Muscle layer of colon (tissue), 2 donors: Measurements from ENCODE around the gene SLF2.
"Not testable (repeated sequence)": the region's sequence is repeated elsewhere in the genome, so short reads cannot be mapped to it uniquely, and the experiment has no call there.

ENCODE experiments used
- H3K27ac ChIP-seq: one replicate; pipeline ENCODE4 v1.7.0; 2013; ENCODE audit warnings: low read depth, mild to moderate bottlenecking, low read length, moderate library complexity
- H3K27me3 ChIP-seq, 2 donors: one replicate each; pipeline ENCODE4 v1.7.0; 2013; ENCODE audit warnings: low read length in 2 of 2, mild to moderate bottlenecking in 2 of 2; ENCODE audit not compliant: insufficient read depth in 2 of 2, control insufficient read depth in 1 of 2
- H3K36me3 ChIP-seq: one replicate; pipeline ENCODE4 v1.7.0; 2013; ENCODE audit warnings: mild to moderate bottlenecking, low read length; ENCODE audit not compliant: insufficient read depth
- H3K4me1 ChIP-seq: one replicate; pipeline ENCODE4 v1.7.0; 2013; ENCODE audit warnings: mild to moderate bottlenecking, low read length; ENCODE audit not compliant: insufficient read depth
- H3K4me3 ChIP-seq, 2 donors: one replicate each; pipeline ENCODE4 v1.7.0; 2013; ENCODE audit warnings: low read length in 2 of 2, low read depth in 1 of 2, mild to moderate bottlenecking in 1 of 2, moderate library complexity in 1 of 2
- H3K9ac ChIP-seq: one replicate; pipeline ENCODE4 v1.7.0; 2013; ENCODE audit warnings: low read length
- H3K9me3 ChIP-seq: one replicate; pipeline ENCODE4 v1.7.0; 2013; ENCODE audit warnings: mild to moderate bottlenecking, low read length
- donor health status: abdominal sarcoma.
- donor health status: Adenocarcinoma of cecum.

SLF2 gene

DNA sequence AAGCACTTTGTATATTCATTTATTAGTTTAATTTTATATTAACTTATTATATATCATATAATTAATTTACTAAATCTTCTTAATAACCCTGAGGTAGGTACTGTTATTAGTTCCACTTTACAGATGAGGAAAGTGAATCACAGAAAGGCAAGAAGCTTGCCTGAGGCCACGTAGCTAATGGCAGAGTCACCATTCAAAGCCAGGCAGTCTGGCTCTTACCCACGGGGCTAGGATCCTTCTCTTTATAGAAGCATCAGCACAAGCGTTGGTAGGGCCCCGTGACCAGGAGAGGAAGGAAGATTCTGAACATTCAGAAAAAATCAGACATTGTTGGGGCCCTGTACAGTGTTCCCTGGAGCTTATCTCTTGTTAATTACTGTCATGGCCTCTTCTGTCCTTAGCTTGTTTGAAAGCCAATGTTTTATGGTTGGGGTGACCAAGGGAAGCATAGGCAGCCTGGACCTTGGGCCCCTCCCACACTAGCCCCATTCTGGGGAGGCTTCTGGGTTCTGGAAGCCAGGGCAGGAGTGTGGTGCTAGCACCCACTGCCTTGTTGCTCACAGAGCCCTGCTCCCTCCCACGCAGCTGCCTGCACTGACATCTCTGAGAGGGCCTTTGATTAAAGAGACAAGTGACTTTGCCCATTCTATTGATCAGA is 31.1 kb upstream of the SLF2 start:
- H3K27ac ChIP-seq = no peak overlapping the region
- H3K9ac ChIP-seq = no peak overlapping the region
- H3K4me1 ChIP-seq = no peaks in the 10 kb centered on the region
- H3K36me3 ChIP-seq = no peaks in the 10 kb centered on the region
- H3K27me3 ChIP-seq = no peaks in the 10 kb centered on the region
- H3K9me3 ChIP-seq = no peaks in the 10 kb centered on the region
- H3K4me3 ChIP-seq = no peak overlapping the region

GRCh38 chr10:100882252-100882651 is 30.5 kb upstream of the SLF2 start:
- H3K9me3 ChIP-seq = no peaks in the 10 kb centered on the region
- no peaks in the 10 kb centered on the region for H3K36me3 ChIP-seq
- H3K9ac ChIP-seq = no peak overlapping the region
- H3K4me3 ChIP-seq = no peak overlapping the region
- no peaks in the 10 kb centered on the region for H3K4me1 ChIP-seq
- no peaks in the 10 kb centered on the region for H3K27me3 ChIP-seq
- no peak overlapping the region for H3K27ac ChIP-seq

DNA sequence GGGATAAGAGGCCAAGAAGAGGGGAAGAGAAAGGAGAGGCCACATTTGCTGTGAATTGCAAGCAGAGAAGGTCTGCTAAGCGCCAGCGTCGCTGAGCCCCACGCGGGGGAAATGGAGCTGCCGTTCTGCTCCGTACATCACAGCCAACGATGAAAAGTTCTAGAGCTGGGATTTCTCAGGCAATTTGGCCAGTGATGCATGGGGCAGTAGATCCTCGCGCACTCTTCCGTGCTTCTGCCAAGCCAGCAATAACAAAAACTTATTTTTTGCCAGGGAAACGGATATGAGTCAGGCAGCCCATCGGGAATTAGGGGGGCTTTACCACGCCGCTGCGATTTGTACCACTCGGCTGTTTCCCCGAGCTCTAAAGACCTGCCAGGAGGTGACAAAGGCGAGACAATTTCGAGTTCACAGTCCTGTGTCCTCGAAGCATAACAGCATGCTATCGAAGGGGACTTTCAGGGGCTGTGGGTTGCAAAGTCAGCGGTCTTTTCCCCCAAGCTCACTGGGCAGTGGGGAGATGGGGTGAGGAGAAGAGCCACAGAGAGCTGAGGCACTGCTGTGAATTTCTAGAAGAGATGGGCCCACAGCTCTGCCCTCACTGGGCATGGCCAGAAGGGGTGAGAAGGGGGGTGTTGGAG is 30.0 kb upstream of the SLF2 start:
- H3K9me3 ChIP-seq = no peaks in the 10 kb centered on the region
- H3K36me3 ChIP-seq = no peaks in the 10 kb centered on the region
- no peaks in the 10 kb centered on the region for H3K4me1 ChIP-seq
- H3K4me3 ChIP-seq = no peak overlapping the region
- H3K27ac ChIP-seq = no peak overlapping the region
- no peaks in the 10 kb centered on the region for H3K27me3 ChIP-seq
- H3K9ac ChIP-seq = no peak overlapping the region

GRCh38 chr10:100883312-100883821 is 29.4 kb upstream of the SLF2 start:
- no peak overlapping the region for H3K4me3 ChIP-seq
- no peaks in the 10 kb centered on the region for H3K36me3 ChIP-seq
- no peaks in the 10 kb centered on the region for H3K27me3 ChIP-seq
- no peak overlapping the region for H3K9ac ChIP-seq
- no peak overlapping the region for H3K27ac ChIP-seq
- H3K9me3 ChIP-seq = no peaks in the 10 kb centered on the region
- H3K4me1 ChIP-seq = no peaks in the 10 kb centered on the region

DNA sequence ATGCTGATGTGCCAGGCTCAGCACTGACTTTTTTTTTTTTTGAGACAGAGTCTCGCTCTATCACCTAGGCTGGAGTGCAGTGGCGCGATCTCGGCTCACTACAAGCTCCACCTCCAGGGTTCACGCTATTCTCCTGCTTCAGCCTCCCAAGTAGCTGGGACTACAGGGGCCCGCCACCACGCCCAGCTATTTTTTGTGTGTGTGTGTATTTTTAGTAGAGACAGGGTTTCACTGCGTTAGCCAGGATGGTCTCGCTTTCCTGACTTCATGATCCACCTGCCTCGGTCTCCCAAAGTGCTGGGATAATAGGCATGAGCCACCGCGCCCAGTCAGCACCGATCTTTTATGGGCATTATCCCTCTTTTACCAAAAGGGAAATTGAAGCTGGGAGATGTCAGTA is 27.2 kb upstream of the SLF2 start:
- H3K4me3 ChIP-seq, H3K27ac ChIP-seq, H3K9ac ChIP-seq, H3K9me3 ChIP-seq, H3K4me1 ChIP-seq, H3K36me3 ChIP-seq, H3K27me3 ChIP-seq: not testable (repeated sequence)

DNA sequence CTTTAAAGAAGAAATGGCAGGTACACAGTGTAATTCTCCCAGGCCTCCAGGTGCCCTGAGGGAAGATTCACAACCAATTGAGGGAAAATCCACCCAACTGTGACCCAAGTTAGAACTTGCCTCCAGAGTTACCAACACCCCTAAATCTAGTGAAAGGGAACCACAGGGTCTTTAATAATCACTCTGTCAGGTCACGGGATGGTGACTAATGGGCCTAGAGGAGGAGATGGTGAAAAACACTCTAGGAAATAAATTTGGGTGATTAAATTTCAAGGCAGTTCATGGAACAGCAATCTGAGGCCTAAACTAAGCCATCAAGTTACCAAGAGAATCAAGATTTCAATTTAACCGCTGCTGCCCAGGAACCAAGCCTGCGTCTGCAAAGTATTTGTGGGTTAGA is 26.7 kb upstream of the SLF2 start:
- no peaks in the 10 kb centered on the region for H3K4me1 ChIP-seq
- H3K4me3 ChIP-seq = no peak overlapping the region
- no peak overlapping the region for H3K9ac ChIP-seq
- H3K27me3 ChIP-seq = peaks cover 0 to 3% of the 10 kb centered on the region in 2 donors
- H3K36me3 ChIP-seq = no peaks in the 10 kb centered on the region
- H3K9me3 ChIP-seq = no peaks in the 10 kb centered on the region
- H3K27ac ChIP-seq = no peak overlapping the region

DNA sequence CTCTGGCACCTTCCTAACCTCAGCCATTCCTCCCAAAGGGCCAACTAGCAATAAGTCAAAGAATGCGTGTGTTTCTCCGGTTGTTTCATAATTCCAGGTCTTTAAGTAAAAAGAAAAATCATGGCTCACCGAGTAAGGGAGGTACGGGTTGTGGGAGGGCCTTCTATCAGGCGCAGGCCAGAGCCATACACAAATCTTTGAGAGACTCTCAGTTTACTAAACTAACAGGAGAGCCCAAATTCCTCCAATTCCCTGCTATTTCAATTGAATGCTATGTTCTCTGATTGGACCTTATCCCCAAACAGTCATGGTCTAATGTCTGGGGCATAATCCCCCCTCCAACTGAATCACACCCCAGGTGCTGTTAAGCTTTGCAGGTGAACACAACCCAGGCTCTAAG is 26.2 kb upstream of the SLF2 start:
- no peak overlapping the region for H3K4me3 ChIP-seq
- H3K9me3 ChIP-seq = no peaks in the 10 kb centered on the region
- H3K9ac ChIP-seq = no peak overlapping the region
- H3K27ac ChIP-seq = no peak overlapping the region
- H3K4me1 ChIP-seq = no peaks in the 10 kb centered on the region
- H3K36me3 ChIP-seq = no peaks in the 10 kb centered on the region
- H3K27me3 ChIP-seq = peaks cover 0 to 4% of the 10 kb centered on the region in 2 donors

DNA sequence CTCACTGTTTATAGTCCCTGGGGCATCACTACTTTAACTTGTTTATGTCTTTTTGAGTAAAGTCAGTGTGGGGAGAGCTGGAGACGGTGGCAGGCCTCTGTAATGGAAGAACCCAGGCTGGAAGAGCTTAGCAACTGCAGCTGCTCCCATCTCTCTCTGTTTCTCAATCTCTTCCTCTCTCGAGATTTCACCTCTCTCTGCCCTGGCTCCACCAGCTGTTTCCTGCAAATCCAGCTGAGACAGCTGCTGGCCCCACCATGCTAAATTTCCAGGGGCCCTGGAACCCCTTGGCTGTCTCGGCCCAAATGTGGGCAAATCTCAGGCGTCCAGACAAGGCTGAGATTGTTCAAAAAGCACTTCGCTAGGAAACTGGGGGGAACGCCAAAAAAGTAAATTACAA is 25.8 kb upstream of the SLF2 start:
- H3K9ac ChIP-seq = no peak overlapping the region
- H3K4me3 ChIP-seq = no peak overlapping the region
- peaks cover 0 to 4% of the 10 kb centered on the region in 2 donors for H3K27me3 ChIP-seq
- H3K36me3 ChIP-seq = no peaks in the 10 kb centered on the region
- H3K9me3 ChIP-seq = no peaks in the 10 kb centered on the region
- H3K27ac ChIP-seq = no peak overlapping the region
- H3K4me1 ChIP-seq = no peaks in the 10 kb centered on the region

- H3K9me3 ChIP-seq = no peaks in the 10 kb centered on the region
- H3K4me3 ChIP-seq = no peak overlapping the region
- no peak overlapping the region for H3K27ac ChIP-seq
- no peaks in the 10 kb centered on the region for H3K36me3 ChIP-seq
- no peaks in the 10 kb centered on the region for H3K4me1 ChIP-seq
- H3K9ac ChIP-seq = no peak overlapping the region
- peaks cover 0 to 4% of the 10 kb centered on the region in 2 donors for H3K27me3 ChIP-seq
Measured at GRCh38 chr10:100887761-100888296, 24.9 kb upstream of the SLF2 start.

GRCh38 chr10:100888957-100889356 is 23.8 kb upstream of the SLF2 start:
- no peak overlapping the region for H3K27ac ChIP-seq
- no peaks in the 10 kb centered on the region for H3K9me3 ChIP-seq
- peaks cover 0 to 4% of the 10 kb centered on the region in 2 donors for H3K27me3 ChIP-seq
- H3K9ac ChIP-seq = no peak overlapping the region
- H3K4me3 ChIP-seq = no peak overlapping the region
- no peaks in the 10 kb centered on the region for H3K36me3 ChIP-seq
- H3K4me1 ChIP-seq = no peaks in the 10 kb centered on the region

GRCh38 chr10:100889546-100889945 is 23.2 kb upstream of the SLF2 start:
- no peaks in the 10 kb centered on the region for H3K4me1 ChIP-seq
- peaks cover 0 to 4% of the 10 kb centered on the region in 2 donors for H3K27me3 ChIP-seq
- H3K9ac ChIP-seq = no peak overlapping the region
- no peak overlapping the region for H3K4me3 ChIP-seq
- no peak overlapping the region for H3K27ac ChIP-seq
- H3K36me3 ChIP-seq = no peaks in the 10 kb centered on the region
- no peaks in the 10 kb centered on the region for H3K9me3 ChIP-seq
